T-helper 2 cell treated with Interferon-gamma antibody and Interleukin-4, amounts not matched to agents 5 μg/mL and 100 μg/mL, for 36 hours (primary cell): ENCODE measurements around the gene STARD5.
A peak's percentile ranks its signal among the peaks of the same experiment; 100 is the strongest.

ENCODE experiments used
- DNase-seq: peaks from one replicate; pipeline ENCODE4 v3.0.0; 2021; ENCODE audit warnings: low spot score
- H3K27ac Mint-ChIP-seq: one replicate; pipeline ENCODE4 v1.8.0; 2021; ENCODE audit warnings: mild to moderate bottlenecking, mixed read lengths
- H3K27me3 Mint-ChIP-seq: one replicate; pipeline ENCODE4 v1.8.0; 2021; ENCODE audit warnings: low read depth, mixed read lengths
- H3K36me3 Mint-ChIP-seq: one replicate; pipeline ENCODE4 v1.8.0; 2021; ENCODE audit warnings: low read depth, mixed read lengths
- H3K4me1 Mint-ChIP-seq: one replicate; pipeline ENCODE4 v1.8.0; 2021; ENCODE audit warnings: low read depth, mixed read lengths
- H3K4me3 Mint-ChIP-seq: one replicate; pipeline ENCODE4 v1.8.0; 2022; ENCODE audit warnings: mild to moderate bottlenecking, moderate library complexity, mixed read lengths
- H3K9me3 Mint-ChIP-seq: one replicate; pipeline ENCODE4 v1.8.0; 2021; ENCODE audit warnings: mixed read lengths

STARD5 gene

GRCh38 chr15:81286621-81287121 is 37.3 kb downstream of the STARD5 start:
- Mint-ChIP-seq H3K4me3 (peak overlapping the region; percentile 55), H3K9me3 (peaks cover 4% of the 10 kb centered on the region), H3K27me3 (no peaks in the 10 kb centered on the region)

GRCh38 chr15:81285461-81285860 is 38.5 kb downstream of the STARD5 start:
- Mint-ChIP-seq H3K4me1 (peaks cover 46% of the 10 kb centered on the region), H3K27me3 (no peaks in the 10 kb centered on the region), H3K9me3 (peaks cover 4% of the 10 kb centered on the region), H3K36me3 (peaks cover 7% of the 10 kb centered on the region), H3K4me3 (no peak overlapping the region), H3K27ac (no peak overlapping the region)
- no peak for DNase-seq

More at GRCh38 chr15:81286621-81287121, 37.3 kb downstream of the STARD5 start:
- Mint-ChIP-seq H3K36me3 (peaks cover 7% of the 10 kb centered on the region), H3K27ac (peak overlapping the region; percentile 75), H3K4me1 (peaks cover 49% of the 10 kb centered on the region)
- no peak for DNase-seq

- no peak overlapping the region for H3K4me3 Mint-ChIP-seq
- H3K36me3 Mint-ChIP-seq, result peaks cover 7% of the 10 kb centered on the region
- peaks cover 44% of the 10 kb centered on the region for H3K4me1 Mint-ChIP-seq
- H3K27me3 Mint-ChIP-seq, result no peaks in the 10 kb centered on the region
- peaks cover 4% of the 10 kb centered on the region for H3K9me3 Mint-ChIP-seq
- DNase-seq, result no peak
- no peak overlapping the region for H3K27ac Mint-ChIP-seq
Observed at GRCh38 chr15:81284256-81285031, 39.5 kb downstream of the STARD5 start.

- Mint-ChIP-seq H3K9me3 (peaks cover 13% of the 10 kb centered on the region), H3K4me1 (peaks cover 37% of the 10 kb centered on the region), H3K4me3 (no peak overlapping the region), H3K36me3 (peaks cover 8% of the 10 kb centered on the region), H3K27ac (no peak overlapping the region), H3K27me3 (no peaks in the 10 kb centered on the region)
- DNase-seq, result no peak
Observed at GRCh38 chr15:81282911-81283310, 41.0 kb downstream of the STARD5 start.

- H3K27ac Mint-ChIP-seq, result no peak overlapping the region
Observed at GRCh38 chr15:81282606-81282895, 41.4 kb downstream of the STARD5 start.

GRCh38 chr15:81281766-81282605 is 42.0 kb downstream of the STARD5 start:
- Mint-ChIP-seq H3K4me1 (peaks cover 33% of the 10 kb centered on the region), H3K27ac (no peak overlapping the region), H3K36me3 (peaks cover 11% of the 10 kb centered on the region), H3K4me3 (no peak overlapping the region), H3K27me3 (no peaks in the 10 kb centered on the region), H3K9me3 (peaks cover 18% of the 10 kb centered on the region)
- DNase-seq, result no peak

More at GRCh38 chr15:81282606-81282895, 41.4 kb downstream of the STARD5 start:
- Mint-ChIP-seq H3K36me3 (peaks cover 8% of the 10 kb centered on the region), H3K4me3 (no peak overlapping the region), H3K27me3 (no peaks in the 10 kb centered on the region), H3K9me3 (peaks cover 15% of the 10 kb centered on the region), H3K4me1 (peaks cover 35% of the 10 kb centered on the region)
- no peak for DNase-seq

- H3K27ac Mint-ChIP-seq, result no peak overlapping the region
- peaks cover 27% of the 10 kb centered on the region for H3K4me1 Mint-ChIP-seq
Observed at GRCh38 chr15:81281456-81281735, 42.5 kb downstream of the STARD5 start.

GRCh38 chr15:81280696-81281455 is 43.1 kb downstream of the STARD5 start:
- Mint-ChIP-seq H3K4me1 (peaks cover 25% of the 10 kb centered on the region), H3K27me3 (no peaks in the 10 kb centered on the region), H3K4me3 (no peak overlapping the region), H3K36me3 (peaks cover 14% of the 10 kb centered on the region), H3K9me3 (peaks cover 21% of the 10 kb centered on the region), H3K27ac (no peak overlapping the region)
- no peak for DNase-seq

More at GRCh38 chr15:81281456-81281735, 42.5 kb downstream of the STARD5 start:
- no peaks in the 10 kb centered on the region for H3K27me3 Mint-ChIP-seq
- peaks cover 21% of the 10 kb centered on the region for H3K9me3 Mint-ChIP-seq
- no peak overlapping the region for H3K4me3 Mint-ChIP-seq
- DNase-seq, result no peak
- H3K36me3 Mint-ChIP-seq, result peaks cover 14% of the 10 kb centered on the region

GRCh38 chr15:81279621-81280485 is 44.1 kb downstream of the STARD5 start:
- H3K36me3 Mint-ChIP-seq, result peaks cover 16% of the 10 kb centered on the region
- DNase-seq, result no peak
- no peak overlapping the region for H3K4me3 Mint-ChIP-seq
- no peaks in the 10 kb centered on the region for H3K27me3 Mint-ChIP-seq
- peaks cover 21% of the 10 kb centered on the region for H3K9me3 Mint-ChIP-seq
- H3K4me1 Mint-ChIP-seq, result peaks cover 23% of the 10 kb centered on the region
- H3K27ac Mint-ChIP-seq, result no peak overlapping the region

- H3K4me3 Mint-ChIP-seq, result no peak overlapping the region
- no peak for DNase-seq
- peaks cover 23% of the 10 kb centered on the region for H3K4me1 Mint-ChIP-seq
- peaks cover 16% of the 10 kb centered on the region for H3K36me3 Mint-ChIP-seq
- H3K27me3 Mint-ChIP-seq, result no peaks in the 10 kb centered on the region
- H3K9me3 Mint-ChIP-seq, result peaks cover 21% of the 10 kb centered on the region
- H3K27ac Mint-ChIP-seq, result no peak overlapping the region
Observed at GRCh38 chr15:81278306-81279029, 45.5 kb downstream of the STARD5 start.

GRCh38 chr15:81277851-81278250 is 46.1 kb downstream of the STARD5 start:
- H3K27ac Mint-ChIP-seq, result no peak overlapping the region
- peaks cover 23% of the 10 kb centered on the region for H3K4me1 Mint-ChIP-seq
- H3K36me3 Mint-ChIP-seq, result peaks cover 16% of the 10 kb centered on the region
- H3K27me3 Mint-ChIP-seq, result no peaks in the 10 kb centered on the region
- no peak for DNase-seq
- H3K9me3 Mint-ChIP-seq, result peaks cover 21% of the 10 kb centered on the region
- H3K4me3 Mint-ChIP-seq, result no peak overlapping the region

GRCh38 chr15:81276967-81277366 is 47.0 kb downstream of the STARD5 start:
- no peak for DNase-seq
- Mint-ChIP-seq H3K4me1 (peaks cover 23% of the 10 kb centered on the region), H3K4me3 (no peak overlapping the region), H3K27me3 (no peaks in the 10 kb centered on the region), H3K36me3 (peaks cover 16% of the 10 kb centered on the region), H3K27ac (no peak overlapping the region), H3K9me3 (peaks cover 21% of the 10 kb centered on the region)
